Fibroblast of the aortic adventitia (primary cell): ENCODE data around the gene CCR7. TPM values are rescaled to one million over a fixed set of nuclear protein-coding genes. Genes with fewer than 3 reads are reported as not detected.
"Not testable (repeated sequence)": the region's sequence is repeated elsewhere in the genome, so short reads cannot be mapped to it uniquely, and the experiment has no call there.

Source experiments
- DNase-seq: peaks from one replicate; pipeline ENCODE4 v3.0.0-alpha.2; 2010; ENCODE audit warnings: low read depth
- H3K4me3 ChIP-seq: 2 replicates; pipeline ENCODE4 v1.5.1; 2011; ENCODE audit warnings: low read depth, mild to moderate bottlenecking, control low read depth, low read length, moderate library complexity
- total RNA-seq: library from RNA; depleted of rRNA; stranded (reverse); fragments of >200 nt; gene quantifications from 2 replicates; pipeline ENCODE4 v1.2.3, GENCODE V29; 2012; ENCODE audit warnings: low replicate concordance
- TF ChIP-seq, protein P1 (sequence below): IDR thresholded peaks from 2 replicates; pipeline ENCODE4 v1.5.1; 2011; ENCODE audit warnings: mild to moderate bottlenecking, low read length, control low read depth, inconsistent platforms; ENCODE audit not compliant: insufficient read depth

Gene CCR7
- total RNA-seq, 1 donor, result not detected

DNA sequence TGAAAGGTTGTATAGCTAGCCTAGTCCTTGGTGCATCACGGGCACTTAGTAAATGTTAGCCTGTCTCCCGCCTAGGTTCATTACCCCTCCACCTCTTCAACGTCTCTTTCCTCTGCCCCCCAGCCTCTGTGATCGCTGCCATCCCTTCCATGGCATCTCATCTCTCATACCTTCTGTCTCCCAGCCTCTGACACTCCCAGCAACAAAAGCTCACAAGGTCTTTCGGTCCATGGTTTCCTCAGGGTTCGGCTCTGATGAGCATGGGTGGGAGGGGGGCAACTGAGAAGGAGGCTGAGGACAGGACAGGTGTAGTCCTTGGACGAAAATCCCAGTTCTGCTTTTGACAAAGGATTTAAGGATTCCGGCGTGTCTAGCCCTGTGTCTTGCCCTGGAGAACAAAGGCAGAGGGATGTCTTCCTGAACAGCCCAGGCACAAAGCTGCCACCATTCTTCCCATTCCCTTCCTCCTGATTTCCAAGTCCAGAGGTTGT is 16.7 kb downstream of the CCR7 start:
- TF ChIP-seq, protein P1, sequence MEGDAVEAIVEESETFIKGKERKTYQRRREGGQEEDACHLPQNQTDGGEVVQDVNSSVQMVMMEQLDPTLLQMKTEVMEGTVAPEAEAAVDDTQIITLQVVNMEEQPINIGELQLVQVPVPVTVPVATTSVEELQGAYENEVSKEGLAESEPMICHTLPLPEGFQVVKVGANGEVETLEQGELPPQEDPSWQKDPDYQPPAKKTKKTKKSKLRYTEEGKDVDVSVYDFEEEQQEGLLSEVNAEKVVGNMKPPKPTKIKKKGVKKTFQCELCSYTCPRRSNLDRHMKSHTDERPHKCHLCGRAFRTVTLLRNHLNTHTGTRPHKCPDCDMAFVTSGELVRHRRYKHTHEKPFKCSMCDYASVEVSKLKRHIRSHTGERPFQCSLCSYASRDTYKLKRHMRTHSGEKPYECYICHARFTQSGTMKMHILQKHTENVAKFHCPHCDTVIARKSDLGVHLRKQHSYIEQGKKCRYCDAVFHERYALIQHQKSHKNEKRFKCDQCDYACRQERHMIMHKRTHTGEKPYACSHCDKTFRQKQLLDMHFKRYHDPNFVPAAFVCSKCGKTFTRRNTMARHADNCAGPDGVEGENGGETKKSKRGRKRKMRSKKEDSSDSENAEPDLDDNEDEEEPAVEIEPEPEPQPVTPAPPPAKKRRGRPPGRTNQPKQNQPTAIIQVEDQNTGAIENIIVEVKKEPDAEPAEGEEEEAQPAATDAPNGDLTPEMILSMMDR, result no peak
- H3K4me3 ChIP-seq, result no peak overlapping the region
- DNase-seq, result no peak

DNA sequence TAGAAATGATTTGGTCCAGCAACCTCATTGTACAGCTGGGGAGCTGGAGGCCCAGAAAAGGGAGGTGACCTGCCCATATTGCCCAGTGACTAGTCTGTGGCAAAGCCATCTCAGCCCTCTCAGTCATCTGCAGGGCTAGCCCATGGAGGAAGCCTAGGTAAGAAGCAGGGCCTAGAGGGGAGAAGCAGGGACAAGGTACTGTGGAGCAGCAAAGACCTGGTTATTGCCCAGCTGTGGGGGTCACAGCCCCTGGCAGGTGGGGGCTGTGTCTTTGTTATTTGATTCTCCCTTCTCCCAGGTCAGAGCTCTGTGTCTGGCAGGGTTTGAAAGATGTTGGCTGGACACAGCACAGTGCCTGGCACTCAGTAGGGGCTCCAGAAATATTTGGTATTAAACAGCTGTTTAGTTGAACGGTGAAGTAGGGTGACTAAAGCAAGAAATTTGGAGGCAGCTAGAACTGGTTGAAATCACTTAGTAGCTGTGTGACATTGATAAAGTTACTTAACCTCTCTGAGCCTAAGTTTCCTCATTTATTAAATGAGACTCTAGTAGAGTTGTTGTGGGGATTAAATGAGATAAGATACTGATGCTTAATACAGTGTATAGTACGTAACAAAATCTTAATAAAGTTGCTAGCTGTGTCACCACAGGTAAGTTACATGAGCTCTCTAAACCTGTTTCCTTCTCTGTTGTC is 17.3 kb downstream of the CCR7 start:
- TF ChIP-seq, protein P1, result no peak
- no peak overlapping the region for H3K4me3 ChIP-seq
- no peak for DNase-seq

- DNase-seq, result no peak
- no peak overlapping the region for H3K4me3 ChIP-seq
- TF ChIP-seq, protein P1, result no peak
Measured at GRCh38 chr17:40547079-40547784, 18.0 kb downstream of the CCR7 start.

DNA sequence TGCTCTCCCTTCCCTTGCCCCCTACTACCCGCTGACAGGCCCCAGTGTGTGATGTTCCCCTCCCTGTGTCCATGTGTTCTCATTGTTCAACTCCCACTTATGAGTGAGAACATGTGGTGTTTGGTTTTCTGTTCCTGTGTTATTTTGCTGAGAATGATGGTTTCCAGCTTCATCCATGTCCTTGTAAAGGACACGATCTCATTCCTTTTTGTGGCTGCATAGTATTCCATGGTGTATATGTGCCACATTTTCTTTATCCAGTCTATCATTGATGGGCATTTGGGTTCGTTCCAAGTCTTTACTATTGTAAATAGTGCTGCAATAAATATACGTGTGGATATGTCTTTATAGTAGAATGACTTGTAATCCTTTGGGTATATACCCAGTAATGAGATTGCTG is 18.8 kb downstream of the CCR7 start:
- H3K4me3 ChIP-seq, DNase-seq: not testable (repeated sequence)

DNA sequence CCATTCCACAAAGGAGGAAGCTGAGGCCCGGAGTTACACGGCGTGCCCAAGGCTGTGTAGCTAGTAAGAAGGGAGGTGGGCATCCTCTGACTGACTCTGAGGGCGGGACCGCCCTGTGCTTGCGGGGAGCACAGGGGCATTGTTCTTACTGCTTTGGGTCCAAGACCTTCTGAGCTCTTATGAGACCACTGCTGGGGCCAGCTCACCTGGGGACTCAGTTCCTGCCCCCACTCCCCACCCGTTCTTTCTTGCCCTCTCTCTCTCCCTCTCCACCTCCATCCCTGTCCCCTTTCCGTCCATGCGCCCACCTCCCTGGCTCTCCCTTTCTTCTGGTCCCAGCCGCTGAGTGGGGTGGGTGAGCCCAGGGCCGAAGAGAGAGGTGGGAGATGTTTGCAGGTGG is 19.6 kb downstream of the CCR7 start:
- TF ChIP-seq, protein P1, result no peak
- no peak for DNase-seq
- no peak overlapping the region for H3K4me3 ChIP-seq

GRCh38 chr17:40542558-40543411 is 22.5 kb downstream of the CCR7 start:
- peak; percentile 100 for DNase-seq
- TF ChIP-seq, protein P1, result no peak
- H3K4me3 ChIP-seq, result no peak overlapping the region
